ENCODE measurements around the gene CDH20. TPM values are rescaled to one million over a fixed set of nuclear protein-coding genes. Genes with fewer than 3 reads are reported as not detected.

The CDH20 gene
- total and polyA plus RNA-seq, 4 donors, result 0.02 to 0.11 (median 0.07) TPM; not detected in 1

- Histone ChIP-seq H3K27ac (ENCODE audit: low read depth in 1 of 2, low read length in 1 of 2) (no peak overlapping the region), H3K27me3 (ENCODE audit: control insufficient read depth in 3 of 3, insufficient read depth in 3 of 3, low read length in 2 of 3) (no peaks in the 10 kb centered on the region), H3K4me1 (ENCODE audit: control insufficient read depth in 5 of 5, insufficient read depth in 5 of 5, low read length in 5 of 5) (no peaks in the 10 kb centered on the region), H3K36me3 (ENCODE audit: control insufficient read depth in 4 of 4, insufficient read depth in 4 of 4, low read length in 4 of 4) (no peaks in the 10 kb centered on the region), H3K9ac (ENCODE audit: insufficient read depth in 1 of 2, low read length in 2 of 2) (no peak overlapping the region), H3K9me3 (ENCODE audit: control insufficient read depth in 4 of 4, insufficient read depth in 3 of 4, low read length in 3 of 4) (no peaks in the 10 kb centered on the region), H3K4me3 (no peak overlapping the region)
- ATAC-seq (ENCODE audit: insufficient read depth, low FRiP score) (no peak), DNase-seq (no peak)
- no peak for TF ChIP-seq CTCF (IDR thresholded peaks at IDR 0.05; ENCODE audit: control extremely low read depth, extremely low read depth)
These were observed 19.4 kb downstream of the CDH20 start for GRCh38 chr18:61352611-61353010.

GRCh38 chr18:61360404-61361383 lies 27.5 kb downstream of the CDH20 start:
- no peak overlapping the region for H3K9ac ChIP-seq (ENCODE audit: insufficient read depth in 1 of 2, low read length in 2 of 2)
- ATAC-seq (ENCODE audit: insufficient read depth, low FRiP score) (no peak), DNase-seq (no peak)
- H3K4me1 ChIP-seq (ENCODE audit: control insufficient read depth in 5 of 5, insufficient read depth in 5 of 5, low read length in 5 of 5), result no peaks in the 10 kb centered on the region
- no peak for TF ChIP-seq CTCF (IDR thresholded peaks at IDR 0.05; ENCODE audit: control extremely low read depth, extremely low read depth)
- H3K27ac ChIP-seq (ENCODE audit: low read depth in 1 of 2, low read length in 1 of 2), result no peak overlapping the region
- H3K27me3 ChIP-seq (ENCODE audit: control insufficient read depth in 3 of 3, insufficient read depth in 3 of 3, low read length in 2 of 3), result no peaks in the 10 kb centered on the region
- WGBS, 2 donors, result 27 to 57% methylated on average over 7 of the region's 7 CpGs
- no peak overlapping the region for H3K4me3 ChIP-seq
- H3K36me3 ChIP-seq (ENCODE audit: control insufficient read depth in 4 of 4, insufficient read depth in 4 of 4, low read length in 4 of 4), result no peaks in the 10 kb centered on the region
- peaks cover 0 to 4% (median 0%) of the 10 kb centered on the region in 4 donors for H3K9me3 ChIP-seq (ENCODE audit: control insufficient read depth in 4 of 4, insufficient read depth in 3 of 4, low read length in 3 of 4)

- Histone ChIP-seq H3K36me3 (ENCODE audit: control insufficient read depth in 4 of 4, insufficient read depth in 4 of 4, low read length in 4 of 4) (no peaks in the 10 kb centered on the region), H3K27ac (ENCODE audit: low read depth in 1 of 2, low read length in 1 of 2) (no peak overlapping the region), H3K4me3 (no peak overlapping the region), H3K9me3 (ENCODE audit: control insufficient read depth in 4 of 4, insufficient read depth in 3 of 4, low read length in 3 of 4) (peaks cover 0 to 4% (median 0%) of the 10 kb centered on the region in 4 donors), H3K9ac (ENCODE audit: insufficient read depth in 1 of 2, low read length in 2 of 2) (no peak overlapping the region), H3K27me3 (ENCODE audit: control insufficient read depth in 3 of 3, insufficient read depth in 3 of 3, low read length in 2 of 3) (no peaks in the 10 kb centered on the region), H3K4me1 (ENCODE audit: control insufficient read depth in 5 of 5, insufficient read depth in 5 of 5, low read length in 5 of 5) (no peaks in the 10 kb centered on the region)
- TF ChIP-seq CTCF (IDR thresholded peaks at IDR 0.05; ENCODE audit: control extremely low read depth, extremely low read depth), result no peak
- ATAC-seq (ENCODE audit: insufficient read depth, low FRiP score) (no peak), DNase-seq (no peak)
- 83 to 87% methylated on average over 1 of the region's 1 CpG for WGBS, 2 donors
These were observed 29.3 kb downstream of the CDH20 start for GRCh38 chr18:61362511-61362910.

Data from lung (tissue), 12 donors.